Measurements from ENCODE around the gene YIPF6. TPM values are rescaled to one million over a fixed set of nuclear protein-coding genes. Genes with fewer than 3 reads are reported as not detected.

The YIPF6 gene
- total RNA-seq, 4 donors from 2014 or later = 25.0 to 36.2 (median 31.3) TPM

- no peak for TF ChIP-seq CTCF (IDR thresholded peaks at IDR 0.05; ENCODE audit: low read depth)
Observed at GRCh38 chrX:68511255-68511654, 12.4 kb downstream of the YIPF6 start.

- TF ChIP-seq CTCF (IDR thresholded peaks at IDR 0.05; ENCODE audit: low read depth) = no peak
Observed at GRCh38 chrX:68532831-68533533, 34.1 kb downstream of the YIPF6 start.

DNA sequence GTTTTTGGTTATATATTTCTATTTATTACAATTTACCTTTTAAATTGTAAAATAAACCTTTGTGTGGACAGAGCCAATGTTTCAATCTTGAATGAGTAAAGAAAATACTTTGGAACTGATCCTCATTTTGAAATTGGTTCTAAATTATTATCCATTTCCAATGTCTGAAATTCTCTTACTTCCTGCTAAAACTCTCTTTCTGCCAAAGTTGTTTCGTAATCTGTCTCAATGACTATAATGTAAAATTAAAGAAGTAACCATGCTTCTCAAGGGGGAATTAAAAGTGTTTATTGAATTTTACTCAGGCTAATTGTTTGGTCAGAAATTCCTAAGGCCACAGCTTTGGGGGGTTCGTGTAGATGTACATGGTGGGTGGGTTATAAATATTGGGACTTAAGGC lies 34.8 kb downstream of the YIPF6 start:
- no peak for TF ChIP-seq CTCF (IDR thresholded peaks at IDR 0.05; ENCODE audit: low read depth)

DNA sequence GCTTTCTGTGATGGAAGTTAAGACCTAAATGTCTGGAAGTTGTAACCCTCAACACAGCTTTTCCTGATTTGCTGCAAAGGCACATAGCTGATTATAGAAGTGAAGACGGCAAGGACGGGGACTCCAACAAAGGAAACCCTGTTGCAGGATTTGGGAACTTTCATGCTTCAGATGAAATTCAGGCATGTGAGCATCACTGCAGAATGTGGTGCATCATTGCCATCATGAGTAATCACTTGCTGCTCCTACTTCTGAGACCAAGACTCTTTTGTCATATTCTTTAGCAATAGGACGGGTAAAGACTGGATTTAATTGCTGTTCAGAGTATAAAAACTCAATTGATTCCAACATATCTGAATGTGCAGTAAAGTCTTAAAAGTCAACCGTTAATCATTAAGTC lies 35.8 kb downstream of the YIPF6 start:
- no peak for TF ChIP-seq CTCF (IDR thresholded peaks at IDR 0.05; ENCODE audit: low read depth)

GRCh38 chrX:68536429-68536828 lies 37.6 kb downstream of the YIPF6 start:
- no peak for TF ChIP-seq CTCF (IDR thresholded peaks at IDR 0.05; ENCODE audit: low read depth)

DNA sequence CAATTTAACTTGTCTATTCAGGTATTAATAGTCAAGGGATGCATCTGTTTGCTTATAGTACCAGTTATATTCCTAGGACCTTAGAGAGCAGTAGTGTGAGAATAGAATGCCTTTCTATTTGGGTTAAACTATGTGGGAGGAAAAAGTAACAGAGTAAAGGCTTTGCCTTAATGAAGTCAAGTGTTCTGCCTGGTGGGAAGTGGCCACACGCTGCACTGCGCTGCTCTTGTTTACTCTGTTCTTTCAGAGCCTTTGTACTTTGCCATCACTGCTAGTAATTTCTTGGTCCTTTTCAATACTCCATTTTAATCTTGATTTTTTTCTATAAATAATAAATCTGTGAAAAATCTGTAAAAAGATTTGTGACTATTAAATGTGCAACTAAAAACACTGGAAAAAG lies 38.0 kb downstream of the YIPF6 start:
- TF ChIP-seq CTCF (IDR thresholded peaks at IDR 0.05; ENCODE audit: low read depth) = no peak

- TF ChIP-seq CTCF (IDR thresholded peaks at IDR 0.05; ENCODE audit: low read depth) = no peak
Observed at GRCh38 chrX:68550193-68550592, 51.3 kb downstream of the YIPF6 start.
